Esophagus squamous epithelium (tissue), 5 donors: ENCODE data around the gene TAF4B. TPM values are rescaled to one million over a fixed set of nuclear protein-coding genes. Genes with fewer than 3 reads are reported as not detected.

Experiments used
- DNase-seq: peaks from one replicate; lab custom pipeline; 2025; lab: John Stamatoyannopoulos, UW
- H3K27ac ChIP-seq, 4 donors: fragments of 200-600 bp; sonication (generic); one replicate each; pipeline ENCODE4 v1.5.1; 2016 to 2019; ENCODE audit warnings: mild to moderate bottlenecking in 1 of 4
- H3K27me3 ChIP-seq, 4 donors: fragments of 200-600 bp; sonication (generic); 1 replicate in 3 of 4; 2 replicates in 1 of 4; pipeline versions ENCODE4 v1.5.1 to v1.6.0; 2017 to 2021; ENCODE audit warnings: antibody characterized with exemption in 1 of 4
- H3K36me3 ChIP-seq, 3 donors: fragments of 200-600 bp; sonication (generic); one replicate each; pipeline ENCODE4 v1.5.1; 2016 to 2019
- H3K4me1 ChIP-seq, 3 donors: fragments of 200-600 bp; sonication (generic); one replicate each; pipeline ENCODE4 v1.5.1; 2017 to 2019
- H3K4me3 ChIP-seq, 4 donors: fragments of 200-600 bp; sonication (generic); 1 replicate in 3 of 4; 2 replicates in 1 of 4; pipeline ENCODE4 v1.5.1; 2016 to 2019; ENCODE audit warnings: mild to moderate bottlenecking in 2 of 4, moderate library complexity in 1 of 4
- H3K9me3 ChIP-seq, 3 donors: fragments of 200-600 bp; sonication (generic); one replicate each; pipeline ENCODE4 v1.5.1; 2016 to 2019
- POLR2A ChIP-seq, 4 donors: fragments of 450-650 bp; IDR thresholded peaks; one replicate each; pipeline ENCODE4 v1.6.1; 2017; ENCODE audit warnings: antibody characterized with exemption in 4 of 4, mild to moderate bottlenecking in 4 of 4, moderate library complexity in 3 of 4
- WGBS, 2 donors: methylation state at CpG; one replicate each; pipeline ENCODE4 v1.1.5; 2018; 5-methylcytosine and 5-hydroxymethylcytosine counted together
- intact Hi-C: fragments of 100-400 bp; cut with DNase I; formaldehyde crosslinking; loops from one replicate; pipeline ENCODE4 v1.15.0; 2022
- total RNA-seq, 4 donors: library from RNA; depleted of rRNA; stranded (reverse); fragments of >200 nt; gene quantifications; one replicate each; pipeline ENCODE4 v1.1.0, GENCODE V29; 2016
- TF ChIP-seq, protein P1 (sequence below), 6 experiments: fragments of 450-650 bp in 4 of 6; fragments of 200-600 bp in 2 of 6; sonication (generic) in 2 of 6; IDR thresholded peaks; one replicate each; pipeline ENCODE4 v1.5.1; 2016 to 2019; ENCODE audit warnings: antibody characterized with exemption in 6 of 6, mild to moderate bottlenecking in 4 of 6, moderate library complexity in 4 of 6
- donor health status: DM: yes; HTN: yes; CAD: no.

The TAF4B gene
- total RNA-seq, 4 donors from 2014 or later = 5.9 to 20.2 (median 7.0) TPM

DNA sequence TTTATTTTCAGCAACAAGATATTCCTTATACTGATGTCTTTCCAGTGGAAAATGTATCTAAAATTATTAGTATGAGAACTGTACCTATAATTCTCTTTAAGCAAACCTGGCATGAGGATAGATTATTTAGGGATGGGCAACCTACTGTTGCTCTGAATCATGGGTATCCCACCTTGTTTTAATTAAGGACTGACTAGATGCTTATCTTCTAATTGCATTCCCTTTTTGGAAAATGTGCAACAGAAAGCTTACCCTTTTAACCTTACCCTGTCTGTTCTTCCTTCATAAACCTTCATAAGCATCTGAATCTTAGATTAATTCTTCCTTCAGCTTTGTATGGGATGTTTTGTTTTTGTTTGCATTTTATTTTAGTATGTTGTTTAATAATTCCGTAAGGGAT lies 110.3 kb downstream of the TAF4B start:
- intact Hi-C loops = no loop called here
- Histone ChIP-seq H3K9me3 (no peaks in the 10 kb centered on the region), H3K36me3 (peaks cover 0 to 8% (median 0%) of the 10 kb centered on the region in 3 donors), H3K4me3 (no peak overlapping the region), H3K4me1 (peaks cover 4 to 24% (median 12%) of the 10 kb centered on the region in 3 donors), H3K27me3 (no peaks in the 10 kb centered on the region), H3K27ac (peak overlapping the region in 1 of 4 donors; percentile 36)
- WGBS, 2 donors = 47 to 75% methylated on average over 1 of the region's 1 CpG
- DNase-seq = no peak
- TF ChIP-seq, protein P1, sequence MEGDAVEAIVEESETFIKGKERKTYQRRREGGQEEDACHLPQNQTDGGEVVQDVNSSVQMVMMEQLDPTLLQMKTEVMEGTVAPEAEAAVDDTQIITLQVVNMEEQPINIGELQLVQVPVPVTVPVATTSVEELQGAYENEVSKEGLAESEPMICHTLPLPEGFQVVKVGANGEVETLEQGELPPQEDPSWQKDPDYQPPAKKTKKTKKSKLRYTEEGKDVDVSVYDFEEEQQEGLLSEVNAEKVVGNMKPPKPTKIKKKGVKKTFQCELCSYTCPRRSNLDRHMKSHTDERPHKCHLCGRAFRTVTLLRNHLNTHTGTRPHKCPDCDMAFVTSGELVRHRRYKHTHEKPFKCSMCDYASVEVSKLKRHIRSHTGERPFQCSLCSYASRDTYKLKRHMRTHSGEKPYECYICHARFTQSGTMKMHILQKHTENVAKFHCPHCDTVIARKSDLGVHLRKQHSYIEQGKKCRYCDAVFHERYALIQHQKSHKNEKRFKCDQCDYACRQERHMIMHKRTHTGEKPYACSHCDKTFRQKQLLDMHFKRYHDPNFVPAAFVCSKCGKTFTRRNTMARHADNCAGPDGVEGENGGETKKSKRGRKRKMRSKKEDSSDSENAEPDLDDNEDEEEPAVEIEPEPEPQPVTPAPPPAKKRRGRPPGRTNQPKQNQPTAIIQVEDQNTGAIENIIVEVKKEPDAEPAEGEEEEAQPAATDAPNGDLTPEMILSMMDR (IDR thresholded peaks at IDR 0.05) = no peak
- no peak for TF ChIP-seq POLR2A (IDR thresholded peaks at IDR 0.05)

GRCh38 chr18:26342646-26343045 lies 116.4 kb downstream of the TAF4B start:
- no peak overlapping the region for H3K4me3 ChIP-seq
- no peak for TF ChIP-seq POLR2A (IDR thresholded peaks at IDR 0.05)
- TF ChIP-seq, protein P1 (IDR thresholded peaks at IDR 0.05) = no peak
- DNase-seq = no peak
- peaks cover 0 to 21% (median 10%) of the 10 kb centered on the region in 3 donors for H3K9me3 ChIP-seq
- no peaks in the 10 kb centered on the region for H3K36me3 ChIP-seq
- intact Hi-C loops = no loop called here
- peaks cover 0 to 15% (median 0%) of the 10 kb centered on the region in 3 donors for H3K4me1 ChIP-seq
- peak overlapping the region in 3 of 4 donors; percentile 29 to 49 (median 45) for H3K27ac ChIP-seq
- H3K27me3 ChIP-seq = no peaks in the 10 kb centered on the region

DNA sequence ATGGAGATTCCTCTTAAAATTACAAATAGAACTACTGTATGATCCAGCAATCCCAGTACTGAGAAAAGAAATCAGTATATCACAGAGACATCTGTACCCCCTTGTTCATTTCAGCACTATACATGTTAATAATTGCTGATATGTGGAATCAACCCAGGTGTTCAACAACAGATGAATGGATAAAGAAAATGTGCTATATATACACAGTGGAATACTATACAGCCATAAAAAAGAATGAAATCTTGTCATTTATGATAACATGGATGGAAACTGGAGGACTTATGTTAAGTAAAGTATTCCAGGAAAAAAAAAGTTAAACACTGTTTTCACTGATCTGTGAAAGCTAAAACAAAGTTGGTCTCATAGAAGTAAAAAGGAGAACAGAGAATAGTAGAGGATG lies 124.7 kb downstream of the TAF4B start:
- Histone ChIP-seq H3K9me3 (peaks cover 0 to 13% (median 10%) of the 10 kb centered on the region in 3 donors), H3K36me3 (no peaks in the 10 kb centered on the region), H3K4me1 (no peaks in the 10 kb centered on the region), H3K4me3 (no peak overlapping the region), H3K27me3 (no peaks in the 10 kb centered on the region), H3K27ac (no peak overlapping the region)
- no peak for TF ChIP-seq POLR2A (IDR thresholded peaks at IDR 0.05)
- TF ChIP-seq, protein P1 (IDR thresholded peaks at IDR 0.05) = no peak
- DNase-seq = no peak
- intact Hi-C loops = no loop called here

GRCh38 chr18:26356045-26356785 lies 130.0 kb downstream of the TAF4B start:
- no peaks in the 10 kb centered on the region for H3K4me1 ChIP-seq

DNA sequence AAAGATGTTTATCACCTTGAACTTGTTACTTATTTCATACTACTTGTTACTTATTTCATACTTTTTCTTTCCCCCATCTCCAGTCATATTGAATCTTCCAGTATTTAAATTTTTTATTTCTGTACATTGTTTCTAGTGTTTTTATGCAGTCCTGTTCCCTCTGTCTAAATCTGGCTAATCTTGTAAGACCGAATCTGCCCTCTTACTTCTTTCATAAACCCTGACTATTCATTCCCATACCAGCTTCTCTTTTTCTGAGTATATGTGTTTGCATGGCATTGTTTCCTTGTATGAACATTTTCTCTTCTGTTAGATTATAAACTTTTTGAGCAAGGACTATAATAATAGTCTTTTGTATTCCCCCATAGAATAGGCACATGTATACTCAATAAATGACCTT lies 131.7 kb downstream of the TAF4B start:
- no peak for DNase-seq
- 76 to 82% methylated on average over 1 of the region's 1 CpG for WGBS, 2 donors

More at GRCh38 chr18:26356045-26356785, 130.0 kb downstream of the TAF4B start:
- no peak for TF ChIP-seq POLR2A (IDR thresholded peaks at IDR 0.05)
- TF ChIP-seq, protein P1 (IDR thresholded peaks at IDR 0.05) = no peak
- H3K27ac ChIP-seq = no peak overlapping the region
- intact Hi-C loops = no loop called here
- no peak overlapping the region for H3K4me3 ChIP-seq
- H3K36me3 ChIP-seq = peaks cover 0 to 19% (median 0%) of the 10 kb centered on the region in 3 donors
- 87 to 91% methylated on average over 4 of the region's 4 CpGs for WGBS, 2 donors
- H3K9me3 ChIP-seq = no peaks in the 10 kb centered on the region
- H3K27me3 ChIP-seq = no peaks in the 10 kb centered on the region
- no peak for DNase-seq

More for the DNA sequence above, 131.7 kb downstream of the TAF4B start:
- H3K27me3 ChIP-seq = no peaks in the 10 kb centered on the region
- H3K27ac ChIP-seq = no peak overlapping the region
- H3K4me3 ChIP-seq = no peak overlapping the region
- peaks cover 0 to 19% (median 0%) of the 10 kb centered on the region in 3 donors for H3K36me3 ChIP-seq
- intact Hi-C loops = no loop called here
- H3K4me1 ChIP-seq = no peaks in the 10 kb centered on the region
- TF ChIP-seq, protein P1 (IDR thresholded peaks at IDR 0.05) = no peak
- no peak for TF ChIP-seq POLR2A (IDR thresholded peaks at IDR 0.05)
- no peaks in the 10 kb centered on the region for H3K9me3 ChIP-seq
